ENCODE data around the gene EXOG.
"Not testable (repeated sequence)": the region's sequence is repeated elsewhere in the genome, so short reads cannot be mapped to it uniquely, and the experiment has no call there.

The EXOG gene

GRCh38 chr3:38564631-38565338 is 68.6 kb downstream of the EXOG start:
- DNase-seq (ENCODE audit: low read depth), result no peak

DNA sequence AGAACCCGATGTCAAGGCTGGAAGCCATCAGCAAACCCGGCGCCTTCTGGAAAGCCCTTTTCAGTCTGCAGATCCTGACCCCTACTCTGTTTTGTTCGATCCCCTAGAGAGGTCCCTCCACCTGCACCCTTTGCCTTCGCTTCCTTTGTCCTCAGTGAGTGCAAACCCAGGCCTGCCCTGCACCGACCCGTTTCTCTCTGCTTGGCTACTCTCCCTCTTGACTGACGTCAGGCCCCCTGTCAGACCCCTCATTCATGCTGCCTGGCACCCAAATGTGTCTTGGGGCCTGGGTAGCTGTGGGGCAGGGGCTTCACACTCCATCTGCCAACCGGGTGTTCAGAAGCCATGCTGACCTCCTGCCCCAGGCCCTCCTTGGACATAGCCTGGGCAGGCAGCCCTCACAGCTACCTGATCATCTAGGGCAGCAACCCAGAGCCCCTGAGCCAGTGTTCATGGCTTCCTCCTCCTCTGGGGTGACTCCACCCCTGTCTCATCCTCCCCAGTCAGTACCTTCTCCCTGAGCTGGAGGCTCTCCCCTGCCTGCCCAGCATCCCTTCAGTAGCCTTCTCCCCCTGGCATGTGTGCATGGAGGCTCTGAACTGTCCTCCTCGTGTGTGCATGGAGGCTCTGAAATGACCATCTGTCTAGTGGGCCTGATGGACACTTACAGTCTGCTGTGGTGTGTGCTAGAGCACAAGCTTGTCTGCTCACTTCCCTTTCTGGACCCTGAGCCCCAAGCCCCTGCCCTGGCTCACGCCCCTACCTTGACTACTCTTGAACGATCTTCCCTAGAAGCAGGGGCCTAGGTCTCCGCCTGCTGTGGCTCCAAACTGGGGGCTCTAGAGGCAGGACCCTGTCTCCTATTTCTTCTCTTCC is 69.4 kb downstream of the EXOG start:
- no peak for DNase-seq (ENCODE audit: low read depth)

- no peak for DNase-seq (ENCODE audit: low read depth)
Measured at GRCh38 chr3:38566215-38566528, 70.0 kb downstream of the EXOG start.

DNA sequence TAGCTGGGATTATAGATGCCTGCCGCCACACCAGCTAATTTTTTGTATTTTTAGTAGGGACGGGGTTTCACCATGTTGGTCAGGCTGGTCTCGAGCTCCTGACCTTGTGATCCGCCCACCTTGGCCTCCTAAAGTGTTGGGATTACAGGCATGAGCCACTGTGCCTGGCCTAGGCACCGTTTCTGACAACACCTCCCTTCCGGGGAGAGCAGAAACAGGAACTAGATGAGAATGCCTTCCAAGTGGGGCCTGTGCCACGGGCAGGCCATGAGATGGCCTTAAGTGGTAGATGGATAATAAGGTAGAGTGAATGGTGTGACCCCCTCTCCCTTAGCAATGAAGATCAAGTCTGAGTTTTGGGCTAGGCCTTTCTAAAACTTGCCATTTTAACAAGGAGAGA is 70.7 kb downstream of the EXOG start:
- not testable (repeated sequence) for DNase-seq (ENCODE audit: low read depth)

GRCh38 chr3:38567498-38567897 is 71.4 kb downstream of the EXOG start:
- DNase-seq (ENCODE audit: low read depth), result no peak

- DNase-seq (ENCODE audit: low read depth), result no peak
Measured at GRCh38 chr3:38573111-38573510, 77.0 kb downstream of the EXOG start.

GRCh38 chr3:38573556-38573955 is 77.4 kb downstream of the EXOG start:
- no peak for DNase-seq (ENCODE audit: low read depth)

DNA sequence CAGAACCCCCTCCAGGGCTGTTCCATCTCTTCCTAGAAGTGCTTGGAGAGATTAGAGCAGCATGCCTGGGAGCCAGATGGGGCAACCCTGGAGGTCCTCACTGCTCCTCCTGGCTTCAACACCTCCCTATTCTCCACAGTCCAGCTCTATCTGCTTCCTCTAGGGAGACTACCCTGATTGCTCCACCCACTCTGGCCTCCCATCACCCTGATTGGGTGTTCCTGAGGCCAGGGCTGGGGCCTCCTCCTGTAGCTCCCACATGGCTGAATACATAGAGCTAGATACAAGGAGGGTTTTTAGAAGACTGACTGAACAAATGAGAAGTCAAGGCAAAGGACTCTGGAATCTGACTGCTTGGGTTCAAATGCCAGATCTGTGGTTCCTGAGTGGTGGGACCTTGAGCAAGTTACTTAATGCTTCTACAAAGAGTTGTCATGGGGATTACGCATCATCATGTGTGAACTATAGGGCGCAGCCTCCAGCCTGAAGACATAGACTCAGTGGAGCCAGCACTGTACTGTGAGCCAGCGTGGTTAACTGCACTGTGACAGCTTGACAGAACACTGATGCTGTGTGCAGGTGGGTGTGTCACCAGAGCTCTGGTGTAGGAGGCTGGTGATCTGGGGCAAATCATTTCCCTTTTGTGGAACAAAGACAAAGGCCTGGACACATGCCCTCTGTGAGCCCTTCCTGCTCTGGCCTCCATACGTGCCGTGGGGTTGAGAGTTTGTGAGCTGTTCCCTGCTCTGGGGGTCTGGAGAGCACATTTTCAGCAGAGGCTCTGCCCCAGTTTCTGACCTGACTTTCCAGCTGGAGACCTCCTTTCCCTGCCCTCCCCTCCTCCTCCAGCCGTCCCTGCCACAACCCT is 78.5 kb downstream of the EXOG start:
- no peak for DNase-seq (ENCODE audit: low read depth)

- DNase-seq (ENCODE audit: low read depth), result no peak
Measured at GRCh38 chr3:38575279-38575843, 79.2 kb downstream of the EXOG start.
